GM20431 (cell line): ENCODE data around the gene TP53BP1.

Experiments
- in situ Hi-C: fragments of 300-500 bp; cut with MseI, MboI; formaldehyde crosslinking; loops from one replicate; pipeline ENCODE4 v1.15.0; 2020; ENCODE audit warnings: low sequenced_read_pairs; ENCODE audit not compliant: unreplicated experiment

TP53BP1 gene

DNA sequence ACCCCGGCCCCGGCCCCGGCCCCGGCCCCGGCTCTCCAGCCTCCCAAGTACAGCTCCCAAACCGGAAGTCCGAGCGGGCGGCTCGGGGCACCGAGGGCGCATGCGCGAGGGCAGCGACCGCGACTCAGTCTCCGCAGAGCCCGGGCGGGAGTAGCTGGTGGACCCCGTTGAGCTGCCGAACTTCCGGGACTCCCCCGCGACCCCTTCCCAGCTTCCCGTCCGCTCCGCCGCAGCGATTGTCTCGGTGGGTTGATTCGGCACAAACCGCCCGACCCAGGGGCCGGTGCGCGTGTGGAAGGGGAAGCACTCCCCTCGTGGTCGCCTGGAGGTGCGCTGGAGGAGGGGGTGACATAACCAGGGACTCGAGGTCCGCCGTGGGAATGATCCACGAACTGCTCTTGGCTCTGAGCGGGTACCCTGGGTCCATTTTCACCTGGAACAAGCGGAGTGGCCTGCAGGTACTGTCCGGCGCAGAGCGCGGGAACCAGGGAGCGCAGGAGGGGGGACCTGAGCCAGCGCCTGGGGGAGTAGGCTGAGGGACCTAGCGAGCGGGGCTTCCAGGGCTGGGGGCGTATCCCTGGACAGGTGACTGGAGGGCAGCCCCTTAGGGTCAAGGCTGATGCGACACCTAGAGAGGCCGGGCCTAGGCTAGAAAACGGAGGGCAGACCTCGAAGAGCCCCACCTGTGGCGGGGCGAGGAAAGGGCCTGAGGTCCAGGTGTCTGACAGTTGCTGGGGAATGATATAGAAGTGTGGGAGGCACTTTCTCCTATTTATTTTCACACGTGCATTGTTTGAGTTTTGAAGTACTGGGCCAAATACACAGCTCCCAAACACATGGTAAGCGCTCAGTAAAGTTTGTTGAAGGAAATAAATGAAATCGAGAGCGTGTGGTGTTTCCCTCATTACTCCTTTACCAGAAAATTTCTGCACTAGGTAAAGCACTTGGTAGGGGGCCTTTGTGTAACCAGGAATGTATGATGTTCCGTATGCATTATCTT is 121.7 kb downstream of the TP53BP1 start, which contains the start of the genes TUBGCP4 and ZSCAN29:
TUBGCP4 (plus strand) TSS at position 127 of the 1,000 bp plus-strand sequence; CDS start at position 381, 254 bp downstream.
ZSCAN29 (minus strand) TSS at position 69 of the 1,000 bp plus-strand sequence. CDS start 1,130 bp downstream, outside the sequence.
- in situ Hi-C loops: no loop called here

DNA sequence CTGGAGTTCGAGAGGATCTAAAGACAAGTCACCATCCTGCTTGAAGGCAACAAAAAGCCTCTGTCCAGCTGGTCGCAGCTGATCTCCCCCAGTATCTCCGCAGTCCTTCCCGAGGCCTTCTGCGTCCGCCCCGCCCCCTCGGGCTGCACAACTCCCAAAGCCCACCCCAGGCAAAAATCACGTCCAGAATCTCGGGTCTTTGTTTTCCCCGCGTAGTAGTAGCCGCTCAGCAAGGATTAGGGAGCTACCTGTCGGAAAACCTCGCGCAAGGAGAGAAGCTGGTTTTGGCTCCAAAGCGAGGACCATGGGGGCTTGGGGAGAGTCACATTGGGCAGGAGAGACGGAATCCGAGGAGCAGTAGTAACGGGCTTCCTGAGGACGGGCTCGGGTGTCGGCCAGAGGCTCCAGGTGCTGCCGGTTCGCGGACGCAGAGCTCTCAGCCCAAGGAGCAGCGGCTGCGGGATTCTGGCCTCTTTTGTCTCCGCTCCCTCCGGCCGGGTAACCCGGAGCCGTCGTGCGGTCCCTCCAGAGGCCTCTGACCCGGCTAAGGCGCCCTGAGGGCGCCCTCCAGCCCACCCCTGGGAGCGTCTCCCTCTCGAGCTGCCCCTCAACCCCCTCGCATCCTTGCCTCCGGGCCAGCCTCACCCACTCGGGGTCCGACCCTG is 122.5 kb downstream of the TP53BP1 start:
- in situ Hi-C loops: no loop called here

DNA sequence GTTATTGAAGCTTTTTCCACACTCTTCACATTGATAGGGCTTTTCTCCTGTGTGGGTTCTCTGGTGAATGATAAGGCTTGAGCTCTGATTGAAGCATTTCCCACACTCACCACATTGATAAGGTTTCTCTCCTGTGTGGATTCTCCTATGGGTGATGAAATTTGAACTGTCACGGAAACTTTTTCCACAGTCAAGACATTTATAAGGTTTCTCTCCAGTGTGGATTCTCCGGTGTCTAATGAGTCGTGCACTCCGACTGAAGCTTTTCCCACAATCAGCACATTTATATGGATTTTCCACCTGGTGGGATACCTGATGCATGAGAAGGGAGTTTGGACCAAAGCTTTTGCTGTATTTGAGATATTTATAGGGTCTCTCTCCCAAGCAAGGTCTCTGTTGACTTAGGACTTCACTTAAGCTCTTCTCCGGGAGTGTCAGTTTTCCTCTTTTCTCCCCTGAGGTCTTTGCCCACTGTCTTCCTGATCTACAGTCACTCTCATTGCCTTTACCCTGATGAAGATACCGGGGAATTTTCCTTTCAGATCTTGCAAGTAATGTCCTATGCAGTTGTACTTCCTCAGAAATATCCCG is 131.5 kb downstream of the TP53BP1 start:
- in situ Hi-C loops: no loop called here

DNA sequence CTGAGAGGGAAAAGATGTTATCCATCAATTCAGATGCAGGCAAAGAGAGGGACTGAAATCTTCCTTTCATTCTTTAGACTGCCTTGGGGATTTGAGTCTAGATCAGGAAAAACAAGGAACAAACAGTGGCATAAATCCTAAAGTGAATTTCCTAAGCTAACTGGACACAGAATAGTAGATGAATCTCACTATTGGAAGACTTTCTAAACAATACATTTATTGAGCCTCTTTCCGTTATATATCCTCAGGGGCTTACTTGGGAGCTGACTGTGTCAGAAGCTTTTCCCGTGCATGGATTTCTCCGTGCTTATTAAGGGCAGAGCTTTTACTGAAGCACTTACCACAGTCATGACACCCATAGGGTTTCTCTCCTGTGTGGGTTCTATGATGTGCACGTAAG is 132.1 kb downstream of the TP53BP1 start:
- in situ Hi-C loops: no loop called here
